Gastrocnemius medialis (tissue), 4 donors: ENCODE measurements around the gene IBTK.
"Not testable (repeated sequence)": the region's sequence is repeated elsewhere in the genome, so short reads cannot be mapped to it uniquely, and the experiment has no call there.

Experiments
- POLR2A ChIP-seq, 2 donors: fragments of 450-650 bp; IDR thresholded peaks; one replicate each; pipeline ENCODE4 v1.6.1; 2017; ENCODE audit warnings: antibody characterized with exemption in 2 of 2, mild to moderate bottlenecking in 2 of 2, moderate library complexity in 2 of 2
- TF ChIP-seq, protein P1 (sequence below), 5 experiments: fragments of 450-650 bp in 3 of 5; fragments of 200-600 bp in 2 of 5; sonication (generic) in 2 of 5; IDR thresholded peaks in 4 of 5; conservative IDR thresholded peaks in 1 of 5; 1 replicate in 4 of 5; 2 replicates in 1 of 5; pipeline ENCODE4 v1.5.1; 2016 to 2019; ENCODE audit warnings: antibody characterized with exemption in 5 of 5, mild to moderate bottlenecking in 3 of 5, moderate library complexity in 3 of 5

DNA sequence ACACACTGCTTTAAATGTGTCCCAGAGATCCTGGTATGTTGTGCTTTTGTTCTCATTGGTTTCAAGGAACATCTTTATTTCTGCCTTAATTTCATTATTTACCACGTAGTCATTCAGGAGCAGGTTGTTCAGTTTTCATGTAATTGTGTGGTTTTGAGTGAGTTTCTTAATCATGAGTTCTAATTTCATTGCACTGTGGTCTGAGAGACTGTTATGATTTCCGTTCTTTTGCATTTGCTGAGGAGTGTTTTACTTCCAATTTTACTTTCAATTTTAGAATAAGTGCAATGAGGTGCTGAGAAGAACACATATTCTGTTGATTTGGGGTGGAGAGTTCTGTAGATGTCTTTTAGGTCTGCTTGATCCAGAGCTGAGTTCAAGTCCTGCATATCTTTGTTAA lies 34.0 kb upstream of the IBTK start:
- TF ChIP-seq, protein P1, sequence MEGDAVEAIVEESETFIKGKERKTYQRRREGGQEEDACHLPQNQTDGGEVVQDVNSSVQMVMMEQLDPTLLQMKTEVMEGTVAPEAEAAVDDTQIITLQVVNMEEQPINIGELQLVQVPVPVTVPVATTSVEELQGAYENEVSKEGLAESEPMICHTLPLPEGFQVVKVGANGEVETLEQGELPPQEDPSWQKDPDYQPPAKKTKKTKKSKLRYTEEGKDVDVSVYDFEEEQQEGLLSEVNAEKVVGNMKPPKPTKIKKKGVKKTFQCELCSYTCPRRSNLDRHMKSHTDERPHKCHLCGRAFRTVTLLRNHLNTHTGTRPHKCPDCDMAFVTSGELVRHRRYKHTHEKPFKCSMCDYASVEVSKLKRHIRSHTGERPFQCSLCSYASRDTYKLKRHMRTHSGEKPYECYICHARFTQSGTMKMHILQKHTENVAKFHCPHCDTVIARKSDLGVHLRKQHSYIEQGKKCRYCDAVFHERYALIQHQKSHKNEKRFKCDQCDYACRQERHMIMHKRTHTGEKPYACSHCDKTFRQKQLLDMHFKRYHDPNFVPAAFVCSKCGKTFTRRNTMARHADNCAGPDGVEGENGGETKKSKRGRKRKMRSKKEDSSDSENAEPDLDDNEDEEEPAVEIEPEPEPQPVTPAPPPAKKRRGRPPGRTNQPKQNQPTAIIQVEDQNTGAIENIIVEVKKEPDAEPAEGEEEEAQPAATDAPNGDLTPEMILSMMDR (IDR thresholded peaks at IDR 0.05 in 4 of 5, conservative IDR thresholded peaks at IDR 0.05 in 1 of 5), result not testable (repeated sequence)
- TF ChIP-seq POLR2A (IDR thresholded peaks at IDR 0.05), result not testable (repeated sequence)
